HG03103 (cell line): Measurements from ENCODE around the gene USP54.

Experiments
- ATAC-seq: cut with Tn5 transposase; IDR thresholded peaks from one replicate; pipeline ENCODE4 v1.9.1; 2021; ENCODE audit warnings: low read depth; ENCODE audit not compliant: unreplicated experiment

USP54 gene

GRCh38 chr10:73537709-73538108, 53.4 kb downstream of the USP54 start:
- ATAC-seq, result no peak

- ATAC-seq, result no peak
These were observed 53.9 kb downstream of the USP54 start for GRCh38 chr10:73537288-73537687.

- no peak for ATAC-seq
These were observed 56.3 kb downstream of the USP54 start for GRCh38 chr10:73534857-73535256.

- no peak for ATAC-seq
These were observed 61.9 kb downstream of the USP54 start for GRCh38 chr10:73529089-73529832.

- no peak for ATAC-seq
These were observed 68.9 kb downstream of the USP54 start for GRCh38 chr10:73522263-73522662.

GRCh38 chr10:73519336-73519735, 71.8 kb downstream of the USP54 start:
- no peak for ATAC-seq

- no peak for ATAC-seq
These were observed 73.8 kb downstream of the USP54 start for GRCh38 chr10:73517166-73517888.

GRCh38 chr10:73512207-73512743, 78.9 kb downstream of the USP54 start:
- no peak for ATAC-seq

- no peak for ATAC-seq
These were observed 81.4 kb downstream of the USP54 start for GRCh38 chr10:73509695-73510094.

GRCh38 chr10:73506491-73506890, 84.7 kb downstream of the USP54 start:
- ATAC-seq, result no peak

GRCh38 chr10:73506074-73506473, 85.1 kb downstream of the USP54 start:
- ATAC-seq, result no peak

- ATAC-seq, result no peak
These were observed 88.1 kb downstream of the USP54 start for GRCh38 chr10:73503037-73503436.

GRCh38 chr10:73501651-73502050, 89.5 kb downstream of the USP54 start:
- ATAC-seq, result no peak

GRCh38 chr10:73497623-73498022, 93.5 kb downstream of the USP54 start:
- ATAC-seq, result no peak

- ATAC-seq, result peak; percentile 48
These were observed 95.1 kb downstream of the USP54 start, which contains the start of gene PPP3CB for GRCh38 chr10:73495884-73496674. PPP3CB (minus strand) TSS chr10:73496024; CDS start chr10:73495889, 135 bp downstream.

- peak; percentile 75 for ATAC-seq
These were observed 95.8 kb downstream of the USP54 start for GRCh38 chr10:73495226-73495883.

- no peak for ATAC-seq
These were observed 96.3 kb downstream of the USP54 start for GRCh38 chr10:73494877-73495225.

- no peak for ATAC-seq
These were observed 96.9 kb downstream of the USP54 start for GRCh38 chr10:73494213-73494612.

GRCh38 chr10:73493781-73494180, 97.4 kb downstream of the USP54 start:
- ATAC-seq, result no peak

- ATAC-seq, result no peak
These were observed 104.5 kb downstream of the USP54 start for GRCh38 chr10:73486601-73487000.
